ENCODE results near the gene GIMAP2.

The GIMAP2 gene

DNA sequence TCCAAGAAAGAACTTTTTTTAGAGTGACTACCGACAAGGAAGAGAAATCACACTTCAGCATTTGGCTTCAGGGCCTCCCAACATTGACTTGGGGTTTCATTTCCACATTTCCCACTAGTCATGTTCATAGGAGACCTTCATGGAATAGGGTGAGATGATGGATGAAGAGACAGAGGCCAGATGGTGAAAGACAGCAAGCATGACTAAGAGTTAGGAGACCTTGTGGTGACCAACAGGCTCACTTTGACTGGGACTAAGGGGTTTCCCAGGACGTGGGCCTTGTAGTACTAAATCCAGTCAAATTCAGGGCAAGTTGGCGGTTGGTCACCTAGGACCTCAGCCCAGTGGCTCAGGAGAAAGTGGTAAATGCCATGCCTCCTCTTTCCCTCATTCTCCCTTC is 48.7 kb downstream of the GIMAP2 start:
- no peak for FAIRE-seq

DNA sequence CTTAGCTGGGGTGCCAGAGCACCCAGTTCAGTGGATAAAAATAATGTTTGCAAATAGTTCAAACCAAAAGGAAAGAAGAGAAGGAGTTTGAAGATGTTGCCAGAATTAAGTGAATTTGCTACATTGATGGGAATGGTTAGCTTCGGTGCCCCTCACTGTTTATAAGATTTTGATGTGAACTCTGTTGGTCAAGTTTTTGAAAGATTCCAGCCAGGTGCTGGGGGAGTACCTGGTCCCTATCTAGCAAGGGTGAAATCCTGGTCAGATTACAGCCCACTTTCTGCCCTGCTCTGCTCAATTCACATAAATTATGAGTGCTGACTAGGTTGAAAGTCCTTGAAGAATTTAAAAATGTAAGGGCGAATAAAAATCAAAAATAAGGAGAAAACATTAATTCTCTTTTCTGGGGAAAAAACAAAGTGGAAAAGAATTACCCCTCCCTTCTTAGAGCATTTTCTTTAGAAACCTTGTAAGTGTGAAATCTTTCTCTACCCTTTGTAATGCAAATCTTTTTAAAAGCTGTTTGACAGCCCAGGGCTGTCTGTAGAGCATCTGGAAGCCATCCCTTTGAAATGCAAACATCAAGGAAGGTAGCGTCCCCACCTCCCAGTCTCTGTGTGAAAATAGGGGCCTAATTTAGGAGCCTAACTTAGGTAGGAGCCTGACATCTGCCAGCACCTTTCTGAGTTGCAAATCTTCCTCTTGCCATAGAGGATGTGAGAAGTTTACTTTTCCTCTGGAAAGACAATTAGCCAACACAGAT is 50.3 kb downstream of the GIMAP2 start:
- no peak for FAIRE-seq

DNA sequence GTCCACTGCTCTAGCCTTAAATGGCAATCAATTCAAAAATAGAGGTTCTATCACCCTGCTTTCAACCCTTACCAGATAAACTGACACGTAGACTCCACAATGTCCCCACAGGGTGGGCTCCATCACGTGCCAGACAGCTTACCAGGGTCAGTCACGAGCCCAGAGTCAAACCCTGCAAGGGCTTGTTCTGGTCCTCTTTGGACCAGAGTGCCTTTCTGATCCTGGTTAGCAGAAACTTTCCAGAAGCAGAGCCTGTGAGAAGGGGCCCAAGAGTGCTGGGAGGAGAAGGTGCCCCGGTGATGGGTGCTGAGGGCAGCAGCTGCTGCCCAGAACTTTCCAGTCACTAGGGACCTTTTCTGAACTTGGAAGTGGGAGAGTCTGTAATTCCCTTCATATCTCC is 51.4 kb downstream of the GIMAP2 start:
- FAIRE-seq, result no peak

DNA sequence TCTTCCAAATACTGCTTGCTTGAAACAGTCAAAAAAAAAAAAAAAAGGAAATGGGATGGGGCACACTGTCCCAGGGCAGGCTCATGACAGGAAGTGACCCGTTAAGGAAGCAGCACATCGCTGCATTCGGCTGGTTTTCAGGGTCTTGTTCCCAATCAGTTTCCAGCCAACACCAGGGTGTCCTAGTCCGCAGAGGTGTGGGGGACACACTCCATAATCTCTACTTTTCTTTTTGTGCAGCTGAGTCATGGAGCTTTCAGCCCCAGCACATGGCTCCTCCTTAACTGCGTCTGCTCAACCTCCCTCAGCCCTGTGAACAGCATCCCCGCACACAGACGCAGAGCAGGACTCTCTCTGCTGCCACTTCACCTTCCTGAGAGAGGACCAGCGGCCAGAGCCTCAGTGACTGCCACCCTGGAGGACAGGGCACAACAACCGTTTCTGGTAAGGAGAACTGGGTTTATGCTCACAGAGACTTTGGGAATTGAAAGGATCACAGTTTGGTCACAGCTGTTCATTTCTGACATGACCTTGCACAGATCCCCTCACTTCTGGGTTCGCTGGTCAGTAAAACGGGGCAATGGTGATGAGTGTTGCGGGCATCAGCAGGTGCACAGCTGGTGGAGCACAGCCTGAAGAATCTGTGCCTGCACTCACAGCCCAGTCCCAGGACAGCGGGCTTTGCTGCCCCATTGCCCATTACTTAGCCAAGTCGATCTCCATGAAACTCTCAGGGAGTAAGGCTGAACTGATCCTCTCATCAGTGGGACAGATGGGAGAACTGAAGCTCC is 52.0 kb downstream of the GIMAP2 start, which contains the start of gene GIMAP5:
TSS of gene GIMAP5 (plus strand) at position 154 of the 791 bp plus-strand sequence. CDS start 3,467 bp downstream, outside the sequence.
- FAIRE-seq, result no peak

DNA sequence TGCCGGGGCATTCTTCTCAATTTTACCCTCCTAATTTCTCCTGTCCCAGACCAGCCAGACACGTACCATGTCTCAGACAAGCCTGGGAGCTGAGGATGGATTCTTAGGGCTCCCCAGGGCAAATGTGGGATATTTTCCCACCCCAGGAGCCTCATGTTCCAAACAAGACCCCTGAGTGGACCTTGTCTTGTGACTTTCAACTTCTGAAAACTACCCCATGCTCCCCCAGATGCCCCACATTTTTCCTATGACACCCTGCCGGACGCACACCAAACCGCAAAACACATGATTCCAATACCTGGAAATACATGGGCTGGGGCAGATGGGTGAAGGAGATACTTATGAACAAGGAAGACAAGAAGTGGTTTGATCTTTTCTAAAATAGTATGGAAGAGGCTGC is 52.6 kb downstream of the GIMAP2 start:
- no peak for FAIRE-seq

DNA sequence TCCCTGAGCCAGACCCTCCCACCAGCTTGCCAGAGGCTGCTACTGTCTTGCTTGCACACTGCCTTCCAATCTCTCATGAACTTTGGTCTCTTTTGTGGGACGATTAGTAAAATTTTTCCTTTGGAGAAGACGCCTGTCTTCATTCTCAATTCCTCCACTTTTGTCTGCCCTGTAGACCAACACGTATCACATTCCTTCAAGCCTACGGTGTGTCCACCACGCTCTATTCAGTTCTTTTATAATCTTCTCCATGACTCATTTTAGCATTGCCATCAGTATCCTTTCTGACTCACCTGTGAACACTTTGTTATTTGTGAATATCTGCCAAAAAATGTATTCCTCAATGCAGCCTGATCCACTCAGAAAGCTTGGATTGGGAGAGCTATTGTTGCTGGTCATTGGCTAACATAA is 53.1 kb downstream of the GIMAP2 start:
- no peak for FAIRE-seq

DNA sequence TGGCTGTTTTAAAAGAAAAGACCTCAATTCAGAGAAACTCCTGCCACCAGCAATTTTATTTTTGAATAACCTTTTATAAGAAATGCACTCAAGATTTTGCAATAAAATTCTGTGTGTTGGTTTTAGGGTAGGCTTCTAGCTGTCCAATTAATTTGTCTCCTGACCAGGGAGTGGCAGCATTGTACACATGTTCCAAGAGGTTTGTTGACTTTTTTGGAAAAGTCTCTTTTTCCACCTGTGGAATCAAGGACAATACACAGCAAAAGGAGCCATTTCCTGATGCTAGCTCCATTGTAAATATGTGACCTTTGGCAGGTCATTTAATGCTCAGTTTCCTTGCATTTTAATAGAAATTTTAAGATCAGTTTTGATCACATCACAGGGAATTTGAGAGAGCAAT is 53.5 kb downstream of the GIMAP2 start:
- FAIRE-seq, result no peak

DNA sequence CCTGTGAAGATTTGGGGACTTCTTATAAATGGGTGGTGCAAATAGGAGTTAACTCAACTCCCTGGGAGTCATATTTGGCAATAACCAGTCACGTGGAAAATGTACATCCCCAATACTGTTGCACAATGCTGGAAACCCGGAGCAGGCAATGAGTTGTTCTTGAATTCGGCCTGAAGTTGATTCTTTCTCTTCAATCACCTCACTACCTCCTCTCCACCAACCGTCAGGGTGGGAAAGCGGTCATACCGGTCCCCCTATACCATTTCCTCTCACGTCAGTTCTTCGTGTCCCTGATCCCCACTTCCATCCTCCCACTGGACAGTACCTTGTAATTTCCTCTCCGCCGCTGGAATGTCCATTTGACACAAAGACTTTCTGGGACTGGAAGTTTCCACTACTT is 54.5 kb downstream of the GIMAP2 start:
- FAIRE-seq, result no peak

DNA sequence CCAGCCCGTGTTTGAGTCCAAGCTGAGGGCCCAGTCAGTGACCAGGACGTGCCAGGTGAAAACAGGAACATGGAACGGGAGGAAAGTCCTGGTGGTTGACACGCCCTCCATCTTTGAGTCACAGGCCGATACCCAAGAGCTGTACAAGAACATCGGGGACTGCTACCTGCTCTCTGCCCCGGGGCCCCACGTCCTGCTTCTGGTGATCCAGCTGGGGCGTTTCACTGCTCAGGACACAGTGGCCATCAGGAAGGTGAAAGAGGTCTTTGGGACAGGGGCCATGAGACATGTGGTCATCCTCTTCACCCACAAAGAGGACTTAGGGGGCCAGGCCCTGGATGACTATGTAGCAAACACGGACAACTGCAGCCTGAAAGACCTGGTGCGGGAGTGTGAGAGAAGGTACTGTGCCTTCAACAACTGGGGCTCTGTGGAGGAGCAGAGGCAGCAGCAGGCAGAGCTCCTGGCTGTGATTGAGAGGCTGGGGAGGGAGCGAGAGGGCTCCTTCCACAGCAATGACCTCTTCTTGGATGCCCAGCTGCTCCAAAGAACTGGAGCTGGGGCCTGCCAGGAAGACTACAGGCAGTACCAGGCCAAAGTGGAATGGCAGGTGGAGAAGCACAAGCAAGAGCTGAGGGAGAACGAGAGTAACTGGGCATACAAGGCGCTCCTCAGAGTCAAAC is 56.9 kb downstream of the GIMAP2 start:
- no peak for FAIRE-seq

All from colon (tissue), 2 donors.